HG03064 (cell line): ENCODE data around the gene FAM240B.

Source experiments
- ATAC-seq: cut with Tn5 transposase; IDR thresholded peaks from one replicate; pipeline ENCODE4 v1.9.1; 2021; ENCODE audit warnings: low read depth; ENCODE audit not compliant: unreplicated experiment

The FAM240B gene

DNA sequence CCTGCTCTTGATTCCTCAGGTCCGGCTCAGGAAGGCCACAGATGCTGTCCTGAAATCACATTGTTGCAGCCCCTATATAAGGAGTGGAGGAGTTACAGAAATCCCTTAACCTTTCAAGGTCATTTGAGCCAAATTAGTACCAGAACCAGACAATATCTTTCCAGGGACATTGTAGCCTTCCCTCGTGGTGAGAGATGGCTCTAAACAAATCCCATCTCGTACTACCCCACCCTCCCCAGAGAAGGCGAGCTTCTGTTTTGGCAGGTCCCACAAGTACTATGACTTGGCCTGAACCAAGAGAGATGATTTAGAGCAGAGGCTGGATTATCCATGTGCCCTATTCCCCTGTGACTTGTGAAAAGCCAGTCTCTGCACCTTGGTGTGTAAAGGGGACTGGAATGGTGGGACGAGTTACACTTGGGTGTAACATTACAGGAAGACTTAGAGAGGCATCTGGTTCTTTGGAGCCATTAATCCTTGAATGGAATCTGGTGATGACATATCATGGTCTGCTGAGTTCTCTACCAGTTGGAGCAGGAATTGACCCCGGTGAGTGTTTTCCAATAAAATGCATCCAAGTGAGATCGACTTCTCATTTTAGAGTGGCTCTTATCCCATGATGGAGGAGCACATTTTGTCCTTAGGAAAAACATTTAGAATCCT, at the start of gene FAM240B:
Gene FAM240B, minus strand, starts transcription at position 51 of the 663 bp plus-strand sequence. CDS start 16,134 bp downstream, outside the sequence.
- no peak for ATAC-seq

DNA sequence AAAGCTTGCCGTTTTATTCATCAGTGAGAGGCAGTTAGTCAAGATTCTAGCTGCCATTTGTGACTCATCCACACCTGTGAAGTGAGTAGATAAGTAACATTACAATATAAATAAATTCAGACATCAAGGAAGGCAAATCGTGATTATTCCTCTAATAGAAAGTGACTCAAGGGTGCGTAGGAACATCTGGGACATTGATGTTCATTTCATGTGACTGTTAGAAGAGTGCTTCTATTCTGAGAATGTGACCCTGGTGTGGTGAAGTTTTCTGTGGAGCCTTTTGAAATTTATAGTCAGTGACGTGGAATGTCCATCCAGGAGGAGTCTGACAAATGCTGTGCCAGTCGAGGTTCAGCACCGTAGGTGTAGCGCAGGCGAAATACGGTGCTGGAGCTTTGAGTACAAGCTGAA, 48.4 kb upstream of the FAM240B start:
- ATAC-seq: no peak

DNA sequence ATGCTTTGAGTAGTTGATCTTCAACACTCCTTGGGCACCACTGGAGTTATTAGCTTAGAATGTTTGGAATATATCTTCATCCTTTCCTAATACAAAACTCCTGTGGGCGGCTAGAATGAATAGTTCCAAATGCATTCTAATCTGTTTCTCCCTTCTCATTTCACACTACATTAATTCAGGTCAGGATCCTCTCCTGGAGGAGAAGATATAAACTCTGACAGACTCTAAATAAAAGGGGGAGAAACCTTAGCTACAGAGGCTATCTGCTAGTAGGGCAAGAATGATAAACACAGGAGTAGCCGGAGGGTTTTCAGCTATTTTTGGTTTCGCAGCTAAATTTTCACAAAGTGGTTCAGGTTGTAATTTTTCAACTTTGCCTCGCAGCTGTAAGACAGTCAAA, 45.2 kb upstream of the FAM240B start:
- no peak for ATAC-seq

DNA sequence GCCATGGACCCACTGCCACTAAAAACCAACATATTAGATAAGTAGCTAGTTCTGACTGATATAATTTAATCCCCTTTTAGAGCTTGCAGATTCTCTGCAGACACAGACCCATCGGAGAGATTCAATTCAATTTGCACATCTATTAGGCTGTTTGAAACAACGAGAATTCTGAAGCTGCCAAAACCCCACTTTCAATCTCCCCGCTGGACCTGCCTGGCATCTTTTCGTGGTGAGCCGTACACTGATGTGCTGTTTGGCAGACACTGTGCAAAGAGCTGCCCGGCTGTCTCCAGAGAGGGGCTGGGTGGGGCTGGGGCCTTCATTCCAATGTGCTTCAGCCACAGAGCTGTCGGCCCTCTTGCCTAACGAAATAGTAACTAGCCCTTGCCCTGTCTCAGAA, 42.1 kb upstream of the FAM240B start:
- no peak for ATAC-seq

DNA sequence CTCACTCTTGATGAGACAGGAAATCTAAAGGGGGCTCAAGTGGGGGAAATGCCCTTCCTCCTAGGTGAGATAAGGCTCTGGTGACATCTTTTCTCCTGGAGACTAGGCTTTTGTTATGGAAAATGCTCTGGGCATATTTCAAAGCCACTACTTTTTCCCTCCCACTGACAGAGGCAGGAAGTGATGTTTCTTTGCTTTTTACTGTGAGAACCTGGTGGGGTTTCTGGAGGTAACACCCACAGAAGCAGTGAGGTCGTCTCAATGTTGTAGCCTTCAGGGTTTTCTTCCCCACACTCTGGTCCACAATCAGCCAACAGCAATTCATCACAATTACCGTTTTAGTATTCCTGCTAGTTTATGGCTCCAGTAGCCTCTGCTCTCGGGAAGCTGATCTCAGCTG, 41.4 kb upstream of the FAM240B start:
- ATAC-seq: no peak

DNA sequence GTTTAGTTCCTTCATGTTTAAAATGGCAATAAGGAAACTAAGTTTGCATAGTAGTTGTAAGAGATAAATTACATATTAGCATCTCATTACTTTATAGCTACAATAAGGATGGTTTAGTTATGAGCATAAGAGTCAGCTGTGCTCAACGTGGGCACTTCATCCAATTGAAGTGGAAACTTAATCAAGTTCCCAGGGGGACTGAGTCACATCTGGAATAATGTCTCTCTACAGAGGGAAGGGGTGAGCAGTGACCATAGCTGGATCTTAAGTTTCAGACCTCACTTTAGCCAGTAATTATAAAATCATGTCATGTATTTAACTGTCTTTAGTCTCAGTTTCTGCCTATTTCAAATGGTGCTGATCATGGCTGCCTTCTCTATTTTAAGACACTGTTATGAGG, 36.8 kb upstream of the FAM240B start:
- no peak for ATAC-seq

DNA sequence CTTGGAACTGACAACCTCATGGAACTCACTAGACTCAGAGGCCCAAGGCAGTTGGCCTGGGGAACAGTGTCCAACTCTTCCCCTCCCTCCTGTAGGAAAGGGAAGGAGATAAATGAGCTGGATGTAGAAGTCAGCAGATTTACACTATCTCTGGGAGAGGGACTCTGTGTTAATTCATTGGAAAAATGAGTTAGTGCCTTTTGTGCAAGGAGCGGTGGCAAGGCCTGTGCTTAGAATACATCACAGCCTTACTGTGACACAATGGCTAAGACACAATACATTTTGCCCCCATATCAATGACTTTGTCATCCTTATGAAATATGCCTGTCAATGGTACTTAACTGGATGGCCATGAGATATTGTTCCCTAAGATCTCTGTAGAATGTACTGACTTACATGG, 28.0 kb upstream of the FAM240B start:
- ATAC-seq: no peak

DNA sequence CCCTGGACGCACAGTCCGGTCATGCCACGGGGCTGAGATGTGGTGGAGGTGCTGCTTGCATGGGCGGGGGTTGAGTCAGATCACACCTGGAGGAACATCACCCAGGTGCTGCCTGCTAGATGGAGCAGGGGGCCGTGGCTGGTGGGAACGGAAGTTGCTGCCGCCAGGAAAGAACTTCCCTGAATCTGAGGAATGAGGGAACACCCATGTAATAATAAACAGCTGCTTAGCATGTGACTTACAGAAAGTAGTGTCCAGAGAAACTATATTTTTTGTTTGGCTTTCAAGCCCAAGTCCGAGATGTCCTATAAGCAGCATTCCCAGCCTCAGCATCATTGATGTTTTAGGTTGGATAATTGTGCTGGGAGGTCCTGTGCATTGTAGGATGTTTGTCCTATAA, 27.1 kb upstream of the FAM240B start:
- no peak for ATAC-seq

DNA sequence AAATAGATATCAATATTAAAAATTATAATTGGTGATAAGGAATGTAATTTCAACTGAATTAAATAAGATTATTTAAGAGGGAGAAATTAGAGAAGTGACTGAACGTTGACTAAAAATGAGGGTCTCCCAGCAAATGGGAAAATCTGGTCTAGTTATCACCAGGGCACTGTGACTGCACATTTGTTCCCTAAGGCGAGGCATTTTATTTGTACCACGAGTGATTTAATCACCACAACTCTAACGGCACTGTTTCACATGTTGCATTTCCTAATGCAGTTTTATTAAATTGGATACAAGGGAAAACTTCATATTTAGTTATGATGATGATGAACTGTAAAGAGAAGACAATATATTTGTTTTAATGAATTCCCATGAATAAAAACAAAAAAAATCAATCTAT, 26.4 kb upstream of the FAM240B start:
- no peak for ATAC-seq

DNA sequence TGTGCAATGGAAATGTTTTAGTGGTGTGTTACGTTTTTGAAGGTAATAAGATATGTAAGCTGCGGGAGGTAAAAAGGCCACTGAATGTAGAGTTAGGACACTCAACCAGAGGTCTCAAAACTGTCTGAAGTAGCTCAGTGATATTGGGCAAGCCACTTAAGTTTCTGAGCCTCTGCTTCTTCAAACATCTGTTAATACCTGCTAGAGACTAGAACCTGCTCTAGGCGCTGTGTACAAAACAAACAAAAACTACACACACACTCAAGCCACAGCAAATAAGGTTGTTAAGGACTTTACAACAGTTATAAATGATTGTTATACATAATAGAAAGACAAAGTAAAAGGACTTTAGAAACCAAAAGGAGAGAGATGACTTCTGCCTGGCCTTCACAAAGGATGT, 24.6 kb upstream of the FAM240B start:
- no peak for ATAC-seq

DNA sequence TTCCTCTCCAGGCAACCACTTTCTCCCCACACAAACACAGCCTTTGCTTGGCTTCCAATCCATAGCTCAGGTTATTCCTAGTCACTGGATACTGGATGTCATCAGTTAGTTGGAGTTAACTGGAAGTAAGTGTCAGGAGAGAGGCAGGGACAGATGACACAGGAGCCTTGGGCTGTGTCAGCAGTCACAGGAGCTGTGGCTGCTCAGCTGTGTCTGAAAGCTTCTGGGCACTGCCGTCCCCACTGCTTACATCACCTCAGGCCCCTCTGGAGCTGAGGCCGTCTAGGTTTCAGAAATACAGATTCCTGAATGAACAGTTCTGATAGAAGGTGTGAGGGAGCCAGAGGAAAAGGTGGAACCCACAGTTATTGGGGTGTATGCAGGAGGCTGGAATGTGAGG, 17.3 kb upstream of the FAM240B start:
- no peak for ATAC-seq

DNA sequence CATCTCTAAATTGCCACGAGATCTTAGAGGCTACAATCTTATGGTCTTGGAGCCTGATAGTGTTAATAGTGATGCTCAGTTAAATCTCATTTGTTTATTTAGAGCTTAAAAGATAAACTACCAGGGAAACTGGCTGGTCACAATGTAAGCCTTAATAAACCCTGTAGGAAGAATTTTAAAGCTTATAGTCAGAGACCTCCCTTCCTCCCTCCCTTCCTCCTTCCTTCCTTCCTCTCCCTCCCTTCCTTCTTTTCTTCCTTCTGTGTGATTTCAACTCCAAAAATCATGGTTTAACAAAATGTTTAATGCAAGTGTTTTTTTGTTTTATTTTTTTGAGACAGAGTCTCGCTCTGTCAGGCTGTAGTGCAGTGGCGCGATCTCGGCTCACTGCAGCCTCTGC, 14.9 kb upstream of the FAM240B start:
- no peak for ATAC-seq

DNA sequence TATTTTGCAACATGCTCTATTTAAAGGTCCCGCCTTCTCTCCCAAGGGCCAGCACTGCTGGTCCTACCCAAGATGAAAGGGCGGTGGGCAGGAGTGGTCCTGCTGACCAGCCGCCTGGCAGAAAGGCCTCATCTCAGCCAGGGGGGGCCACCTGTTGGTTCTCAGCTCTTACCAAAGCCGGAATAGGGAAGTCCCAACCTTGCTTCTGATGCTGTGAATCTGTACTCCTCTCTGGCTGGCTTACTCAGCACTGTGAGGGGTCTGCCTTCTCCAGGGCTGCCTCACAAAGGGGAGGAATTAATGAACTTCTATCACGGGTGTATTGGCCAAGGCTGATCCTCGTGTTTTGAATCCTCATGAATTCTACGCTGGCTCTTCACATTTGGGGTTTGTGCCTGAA, 13.6 kb upstream of the FAM240B start:
- ATAC-seq: no peak

DNA sequence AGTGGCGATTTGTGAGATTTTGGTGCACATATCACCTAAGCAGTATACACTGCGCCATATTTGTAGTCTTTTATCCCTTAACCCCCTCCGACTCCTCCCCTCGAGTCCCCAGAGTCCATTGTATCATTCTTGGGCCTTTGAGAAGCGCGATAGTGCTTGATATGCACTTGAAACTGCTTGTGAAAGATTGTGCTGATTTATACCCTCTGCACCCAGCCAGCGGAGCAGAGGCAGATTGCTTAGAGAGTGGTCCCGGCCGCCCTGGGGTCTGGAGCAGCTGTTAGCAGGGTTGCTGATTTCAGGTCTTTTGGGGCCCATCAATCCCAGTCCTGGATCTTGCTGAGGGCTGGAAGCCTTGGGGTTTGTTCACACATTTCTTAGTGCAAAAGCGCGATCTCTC, 13.0 kb upstream of the FAM240B start:
- ATAC-seq: no peak

DNA sequence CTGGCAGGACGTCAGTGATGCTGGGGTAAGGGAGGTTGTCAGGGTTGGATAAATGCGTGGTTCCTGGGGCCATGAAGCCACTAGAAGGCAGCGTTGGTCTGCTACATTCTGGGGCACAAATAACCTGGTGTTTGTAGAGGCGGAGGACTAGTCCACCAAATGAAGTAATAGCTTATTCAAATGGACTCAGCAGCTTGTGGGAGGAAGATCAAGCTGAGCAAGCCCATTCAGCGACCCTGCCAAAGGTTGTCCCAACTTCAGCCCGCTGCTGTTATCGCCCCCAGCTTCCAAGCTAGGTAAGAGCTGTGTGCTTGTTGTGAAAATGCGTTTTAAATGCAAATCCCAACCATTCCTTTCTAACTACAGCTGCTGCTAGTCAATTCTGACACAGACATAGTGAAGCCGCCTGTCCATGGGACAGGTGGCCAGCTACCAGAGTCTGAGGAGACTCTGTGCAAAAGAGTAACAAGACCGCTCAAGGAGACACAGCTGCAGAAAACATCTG, 7.6 kb upstream of the FAM240B start:
- no peak for ATAC-seq

DNA sequence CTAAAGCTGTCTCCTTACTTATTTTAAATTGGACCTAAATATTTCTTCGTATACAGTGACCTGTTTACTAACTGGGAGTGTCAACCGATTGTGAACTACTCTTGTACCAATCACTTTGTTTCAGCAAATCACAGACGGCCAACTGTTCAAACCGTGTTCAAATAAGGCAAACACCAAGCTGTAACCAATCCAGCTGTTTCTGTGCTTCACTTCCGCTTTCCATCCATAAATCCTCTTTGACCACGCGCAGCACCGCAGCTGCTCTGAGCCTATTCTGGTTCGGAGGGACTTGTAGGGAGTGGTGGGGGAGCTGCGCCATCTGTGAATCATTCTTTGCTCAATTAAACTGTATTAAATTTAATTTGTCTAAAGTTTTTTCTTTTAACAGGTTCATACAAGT, 4.8 kb upstream of the FAM240B start:
- no peak for ATAC-seq

DNA sequence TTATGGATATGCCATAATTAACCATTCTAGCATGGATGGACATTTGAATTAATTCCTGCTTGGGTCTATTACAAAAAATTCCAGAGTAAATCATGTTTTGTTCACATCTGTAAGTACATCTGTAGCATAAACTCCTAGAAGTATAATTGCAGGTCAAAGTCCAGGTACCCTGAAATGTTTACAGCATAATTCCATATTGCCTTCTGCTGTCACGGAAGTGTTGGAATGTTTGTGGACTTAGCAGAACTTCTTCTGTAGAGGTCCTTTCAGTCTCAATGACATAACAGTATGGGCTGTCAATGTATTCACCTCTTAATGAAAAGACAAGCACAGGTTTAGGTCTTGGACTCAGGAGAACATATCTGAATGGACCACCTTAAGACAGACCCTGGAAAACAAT, 1.8 kb downstream of the FAM240B start:
- no peak for ATAC-seq

DNA sequence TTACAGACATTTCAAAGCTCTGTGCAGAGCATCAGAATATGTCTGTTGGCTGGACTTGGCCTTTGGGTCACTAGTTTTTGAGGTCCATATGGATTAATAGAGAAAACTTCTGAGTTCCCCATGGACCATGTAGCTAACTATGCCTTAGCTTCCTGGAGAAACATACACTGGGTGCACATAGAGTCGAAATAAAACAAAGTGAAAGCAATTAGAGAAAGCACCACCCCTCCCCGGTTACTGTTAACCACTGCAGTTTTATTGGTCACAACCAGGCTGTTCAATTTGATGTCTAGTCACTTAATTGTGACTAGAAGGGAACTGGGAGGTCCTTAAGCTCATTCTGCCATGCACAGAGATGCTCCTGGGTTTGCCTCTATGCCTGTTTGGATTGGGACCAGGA, 4.2 kb downstream of the FAM240B start:
- ATAC-seq: no peak

DNA sequence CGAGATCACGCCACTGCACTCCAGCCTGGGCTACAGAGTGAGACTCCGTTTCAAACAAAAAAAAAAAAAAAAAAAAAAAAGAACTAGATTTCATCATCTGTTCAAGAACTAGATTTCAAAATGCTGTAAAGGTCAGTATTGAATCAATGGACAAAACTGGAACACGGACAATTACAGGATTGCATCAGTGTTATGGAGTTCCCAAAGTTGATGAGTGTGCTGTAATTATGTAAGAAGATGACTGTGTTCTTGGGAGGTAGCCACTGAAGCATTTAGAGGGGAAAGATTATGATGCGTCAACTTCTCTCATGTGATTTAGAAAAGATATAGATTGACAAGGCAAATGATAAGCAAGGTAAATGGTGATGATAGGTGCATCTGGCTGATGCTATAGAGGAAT, 6.5 kb downstream of the FAM240B start:
- ATAC-seq: no peak

DNA sequence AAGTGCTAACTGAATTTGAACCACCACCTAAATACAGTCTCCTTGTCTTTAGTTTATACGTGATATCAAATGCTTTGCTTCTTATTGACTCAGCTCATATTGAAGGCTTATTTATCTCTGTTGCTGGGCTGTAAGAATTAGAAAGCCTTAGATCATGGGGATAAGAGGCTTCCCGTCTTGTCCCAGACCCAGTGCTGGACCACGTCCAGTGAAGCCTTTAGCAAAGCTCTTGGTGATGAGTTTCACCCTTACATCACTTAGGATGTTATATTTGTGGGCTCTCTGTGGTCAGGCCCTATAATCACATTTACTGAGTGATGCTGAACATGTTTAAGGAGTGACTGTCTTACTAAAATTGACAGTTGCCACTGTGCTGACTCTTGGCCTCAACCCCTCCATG, 11.2 kb downstream of the FAM240B start:
- no peak for ATAC-seq

DNA sequence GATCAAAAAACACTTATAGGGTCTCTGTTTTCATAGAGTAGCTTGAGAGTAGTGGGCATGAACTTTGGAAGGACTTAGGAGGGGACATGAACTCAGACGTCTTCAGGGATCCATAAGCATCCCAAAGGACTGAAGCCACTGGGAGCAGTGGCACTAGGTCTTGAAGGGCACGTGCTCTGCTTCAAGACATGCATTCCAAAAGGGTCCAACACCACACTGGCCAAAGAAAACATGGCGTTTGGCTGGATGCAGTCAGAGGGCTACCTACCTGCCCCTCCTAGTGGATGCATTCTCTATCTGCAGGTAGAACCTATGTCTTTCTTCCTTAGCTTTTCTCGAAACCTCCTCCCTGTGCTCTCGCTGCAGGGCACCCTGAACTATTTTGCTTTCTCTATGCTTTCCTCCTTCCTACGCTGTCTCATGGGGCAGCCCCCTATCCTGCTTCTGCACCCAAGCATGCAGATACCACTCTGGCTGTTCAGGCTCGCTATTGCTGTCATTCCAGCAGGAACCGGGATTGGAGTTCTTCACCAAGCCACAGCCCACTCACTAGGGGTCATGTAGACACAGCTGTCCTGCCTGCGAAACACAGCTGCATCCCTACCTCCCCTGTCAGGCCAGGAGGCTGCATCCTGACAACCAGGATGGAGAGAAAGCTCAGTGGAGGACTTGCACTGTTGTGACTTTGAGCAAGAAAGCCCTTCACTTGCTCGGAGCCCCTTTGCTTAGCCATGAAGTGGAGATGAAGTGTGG, 11.9 kb downstream of the FAM240B start:
- ATAC-seq: no peak

DNA sequence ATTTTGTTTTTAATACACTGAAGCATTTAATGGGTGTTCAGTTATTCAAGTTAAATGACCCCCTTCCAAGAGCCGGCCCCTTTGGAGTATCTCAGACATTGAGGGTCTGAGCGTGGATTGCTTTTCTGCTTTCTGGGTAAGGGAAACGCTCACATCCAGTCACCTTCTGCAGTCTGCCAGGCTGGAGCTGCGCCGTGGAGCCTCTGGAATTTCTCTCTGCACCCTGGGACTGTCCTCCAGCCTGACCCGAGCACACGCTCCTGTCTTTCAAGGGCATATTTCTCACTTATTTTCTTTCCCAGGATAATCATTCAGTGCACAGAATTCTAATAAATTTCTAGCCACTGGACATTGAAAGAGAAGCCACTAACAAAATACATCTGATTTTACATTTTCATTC, 13.4 kb downstream of the FAM240B start:
- no peak for ATAC-seq
